ENCODE data around the gene SNX20.

GRCh38 chr16:50708373-50709060, 27.4 kb upstream of the SNX20 start:
- TF ChIP-seq, protein P1, sequence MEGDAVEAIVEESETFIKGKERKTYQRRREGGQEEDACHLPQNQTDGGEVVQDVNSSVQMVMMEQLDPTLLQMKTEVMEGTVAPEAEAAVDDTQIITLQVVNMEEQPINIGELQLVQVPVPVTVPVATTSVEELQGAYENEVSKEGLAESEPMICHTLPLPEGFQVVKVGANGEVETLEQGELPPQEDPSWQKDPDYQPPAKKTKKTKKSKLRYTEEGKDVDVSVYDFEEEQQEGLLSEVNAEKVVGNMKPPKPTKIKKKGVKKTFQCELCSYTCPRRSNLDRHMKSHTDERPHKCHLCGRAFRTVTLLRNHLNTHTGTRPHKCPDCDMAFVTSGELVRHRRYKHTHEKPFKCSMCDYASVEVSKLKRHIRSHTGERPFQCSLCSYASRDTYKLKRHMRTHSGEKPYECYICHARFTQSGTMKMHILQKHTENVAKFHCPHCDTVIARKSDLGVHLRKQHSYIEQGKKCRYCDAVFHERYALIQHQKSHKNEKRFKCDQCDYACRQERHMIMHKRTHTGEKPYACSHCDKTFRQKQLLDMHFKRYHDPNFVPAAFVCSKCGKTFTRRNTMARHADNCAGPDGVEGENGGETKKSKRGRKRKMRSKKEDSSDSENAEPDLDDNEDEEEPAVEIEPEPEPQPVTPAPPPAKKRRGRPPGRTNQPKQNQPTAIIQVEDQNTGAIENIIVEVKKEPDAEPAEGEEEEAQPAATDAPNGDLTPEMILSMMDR (conservative IDR thresholded peaks at IDR 0.05 in 1 of 2, IDR thresholded peaks at IDR 0.05 in 1 of 2; ENCODE audit: extremely low read depth in 1 of 2, insufficient read depth in 1 of 2, low read depth in 1 of 2, low read length in 2 of 2) = no peak
- no peak for TF ChIP-seq EZH2 (IDR thresholded peaks at IDR 0.05; ENCODE audit: borderline replicate concordance, low read length)

Data from mammary epithelial cell (primary cell).